ENCODE measurements around the gene NOCT. TPM values are rescaled to one million over a fixed set of nuclear protein-coding genes. Genes with fewer than 3 reads are reported as not detected.
"Not testable (repeated sequence)": the region's sequence is repeated elsewhere in the genome, so short reads cannot be mapped to it uniquely, and the experiment has no call there.

Gene NOCT
- total and polyA plus RNA-seq, 10 donors = 0.37 to 12.4 (median 4.1) TPM

DNA sequence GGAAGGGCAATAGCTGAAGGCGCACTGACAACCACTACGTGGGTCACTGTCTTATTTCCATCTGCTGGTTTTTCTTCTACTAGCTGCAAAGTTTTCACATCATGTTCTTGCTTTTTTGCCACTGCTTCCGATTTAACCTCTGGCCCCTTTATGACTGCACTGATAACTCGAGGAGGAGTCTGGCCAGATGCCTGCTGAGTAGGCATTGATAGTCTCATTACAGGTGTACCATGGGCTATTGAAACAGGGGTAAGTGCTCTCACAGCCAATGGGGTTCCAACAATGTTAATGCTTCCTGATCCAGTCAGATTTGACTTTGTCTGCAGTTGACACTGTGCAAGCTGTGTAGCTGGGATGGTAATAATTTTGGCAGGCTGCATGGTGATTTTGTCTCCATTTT lies 43.4 kb downstream of the NOCT start:
- intact Hi-C loops (cut with DNase I; ENCODE audit: low total_unique reads); H3K27me3 ChIP-seq (replicated peaks in 1 of 7); DNase-seq; H3K4me3 ChIP-seq; H3K9me3 ChIP-seq; H3K27ac ChIP-seq: not testable (repeated sequence)
- H3K36me3 ChIP-seq = peaks cover 0 to 100% (median 75%) of the 10 kb centered on the region in 6 donors
- TF ChIP-seq POLR2AphosphoS5 (IDR thresholded peaks at IDR 0.05) = peak in 1 of 3 donors; percentile 15
- H3K4me1 ChIP-seq = peaks cover 0 to 28% (median 7%) of the 10 kb centered on the region in 6 donors
- WGBS, 5 donors = 71 to 87% (median 86%) methylated on average over 4 of the region's 4 CpGs

DNA sequence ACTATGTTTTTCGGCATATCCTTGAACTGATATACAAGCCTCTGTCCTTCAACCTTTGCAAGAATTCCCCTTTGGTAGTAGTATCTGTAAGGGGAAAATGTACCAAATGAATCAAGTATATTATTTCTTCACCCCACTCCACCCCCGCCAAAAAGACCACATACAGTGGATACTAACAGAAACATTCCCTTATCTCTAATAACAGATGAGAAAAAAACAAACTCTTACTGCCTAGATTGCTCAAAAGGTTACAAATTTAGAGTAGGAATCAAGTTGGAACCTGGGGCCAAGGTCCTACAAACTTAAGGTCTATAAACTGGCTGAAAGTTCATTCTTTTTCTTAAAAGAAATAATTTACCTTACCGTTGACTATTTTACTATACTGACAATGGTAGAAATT lies 45.0 kb downstream of the NOCT start:
- no peak for TF ChIP-seq POLR2A (IDR thresholded peaks at IDR 0.05)
- TF ChIP-seq, protein P1, sequence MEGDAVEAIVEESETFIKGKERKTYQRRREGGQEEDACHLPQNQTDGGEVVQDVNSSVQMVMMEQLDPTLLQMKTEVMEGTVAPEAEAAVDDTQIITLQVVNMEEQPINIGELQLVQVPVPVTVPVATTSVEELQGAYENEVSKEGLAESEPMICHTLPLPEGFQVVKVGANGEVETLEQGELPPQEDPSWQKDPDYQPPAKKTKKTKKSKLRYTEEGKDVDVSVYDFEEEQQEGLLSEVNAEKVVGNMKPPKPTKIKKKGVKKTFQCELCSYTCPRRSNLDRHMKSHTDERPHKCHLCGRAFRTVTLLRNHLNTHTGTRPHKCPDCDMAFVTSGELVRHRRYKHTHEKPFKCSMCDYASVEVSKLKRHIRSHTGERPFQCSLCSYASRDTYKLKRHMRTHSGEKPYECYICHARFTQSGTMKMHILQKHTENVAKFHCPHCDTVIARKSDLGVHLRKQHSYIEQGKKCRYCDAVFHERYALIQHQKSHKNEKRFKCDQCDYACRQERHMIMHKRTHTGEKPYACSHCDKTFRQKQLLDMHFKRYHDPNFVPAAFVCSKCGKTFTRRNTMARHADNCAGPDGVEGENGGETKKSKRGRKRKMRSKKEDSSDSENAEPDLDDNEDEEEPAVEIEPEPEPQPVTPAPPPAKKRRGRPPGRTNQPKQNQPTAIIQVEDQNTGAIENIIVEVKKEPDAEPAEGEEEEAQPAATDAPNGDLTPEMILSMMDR (IDR thresholded peaks at IDR 0.05 in 8 of 11, conservative IDR thresholded peaks at IDR 0.05 in 3 of 11) = no peak
- Histone ChIP-seq H3K27ac (no peak overlapping the region), H3K4me3 (no peak overlapping the region), H3K9me3 (no peaks in the 10 kb centered on the region), H3K27me3 (replicated peaks in 1 of 7) (no peaks in the 10 kb centered on the region), H3K36me3 (peaks cover 0 to 100% (median 77%) of the 10 kb centered on the region in 6 donors), H3K4me1 (peaks cover 0 to 17% (median 3%) of the 10 kb centered on the region in 6 donors)
- no peak for DNase-seq
- intact Hi-C loops (cut with DNase I; ENCODE audit: low total_unique reads) = no loop called here
- 79 to 96% (median 95%) methylated on average over 3 of the region's 3 CpGs for WGBS, 5 donors

DNA sequence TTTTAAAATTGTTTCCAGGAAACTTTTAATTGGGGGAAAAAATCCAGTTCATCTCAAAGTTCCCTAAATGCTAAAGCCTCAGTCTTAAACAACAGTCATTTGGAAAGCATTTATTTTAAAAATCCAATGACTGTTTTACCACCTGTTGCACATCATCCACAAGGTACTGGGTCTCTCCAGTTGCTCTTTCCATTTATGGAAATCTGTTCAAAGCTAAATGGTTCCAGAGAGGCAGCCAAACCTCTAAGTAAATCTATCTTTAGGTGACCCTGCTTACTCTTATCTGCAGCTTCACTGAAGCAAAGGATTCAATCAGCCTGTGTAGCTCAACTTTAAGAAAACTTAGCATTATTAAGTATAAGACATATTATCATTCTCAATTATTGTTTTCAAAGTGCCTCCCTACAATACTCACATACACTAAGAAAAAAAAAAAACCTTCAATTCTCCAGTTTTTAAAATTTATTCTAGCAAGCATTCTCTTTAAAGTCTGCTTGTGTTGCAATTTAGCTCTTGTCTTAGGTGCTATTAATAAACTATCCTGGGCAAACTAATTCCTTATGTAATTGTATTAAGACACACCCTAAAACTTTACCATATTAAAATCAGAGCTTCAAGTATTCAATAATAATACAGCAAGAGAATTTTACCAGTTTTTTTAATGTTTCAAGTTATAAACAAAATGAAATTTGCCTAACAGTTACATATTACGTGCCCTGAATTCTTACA lies 60.6 kb downstream of the NOCT start:
- no peaks in the 10 kb centered on the region for H3K27me3 ChIP-seq (replicated peaks in 1 of 7)
- H3K4me1 ChIP-seq = peaks cover 26 to 91% (median 73%) of the 10 kb centered on the region in 6 donors
- no peak overlapping the region for H3K27ac ChIP-seq
- WGBS, 5 donors = 75 to 92% (median 89%) methylated on average over 1 of the region's 1 CpG
- TF ChIP-seq, protein P1 (IDR thresholded peaks at IDR 0.05 in 8 of 11, conservative IDR thresholded peaks at IDR 0.05 in 3 of 11) = no peak
- TF ChIP-seq POLR2A (IDR thresholded peaks at IDR 0.05) = no peak
- H3K9me3 ChIP-seq = no peaks in the 10 kb centered on the region
- H3K36me3 ChIP-seq = peaks cover 0 to 39% (median 15%) of the 10 kb centered on the region in 6 donors
- DNase-seq = no peak
- no peak overlapping the region for H3K4me3 ChIP-seq
- intact Hi-C loops (cut with DNase I; ENCODE audit: low total_unique reads) = no loop called here

DNA sequence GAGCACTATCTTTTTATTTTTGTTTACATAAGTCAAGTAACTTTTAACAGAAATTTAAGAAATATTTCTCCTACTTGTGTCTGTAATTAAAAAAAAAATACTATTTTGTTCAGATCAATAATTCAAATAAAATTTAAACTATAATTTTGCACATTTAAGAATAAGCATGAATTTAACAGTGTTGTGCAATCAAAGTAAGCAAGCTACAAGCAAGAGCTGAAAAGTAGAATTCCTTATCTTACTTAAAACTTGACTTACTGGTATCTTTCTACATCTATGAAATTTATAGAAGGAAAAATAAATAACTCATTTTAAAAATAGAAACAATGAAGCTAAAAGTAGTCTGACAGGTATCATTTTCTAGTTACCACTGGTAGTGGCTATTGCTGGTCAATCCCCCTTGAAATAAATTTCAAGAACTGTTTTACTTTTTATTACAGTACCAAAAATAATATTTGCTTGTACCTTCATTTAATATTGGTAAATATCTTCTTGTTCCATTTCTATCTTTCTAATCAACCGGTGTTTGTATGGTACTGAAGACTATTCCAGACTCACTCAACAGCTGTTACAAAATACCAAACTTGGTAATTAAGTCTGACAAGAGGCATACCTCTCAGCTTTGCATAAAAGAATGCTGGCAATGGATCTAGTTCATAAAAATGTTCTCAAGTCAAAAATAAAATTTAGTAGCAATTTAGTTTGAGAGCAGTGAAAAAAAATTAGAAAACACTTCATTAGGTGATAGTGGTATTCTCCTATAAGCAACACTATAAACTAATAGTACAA lies 62.2 kb downstream of the NOCT start:
- intact Hi-C loops (cut with DNase I; ENCODE audit: low total_unique reads) = no loop called here
- H3K4me1 ChIP-seq = peaks cover 38 to 100% (median 88%) of the 10 kb centered on the region in 6 donors
- DNase-seq = no peak
- H3K27me3 ChIP-seq (replicated peaks in 1 of 7) = no peaks in the 10 kb centered on the region
- peaks cover 0 to 23% (median 3%) of the 10 kb centered on the region in 6 donors for H3K36me3 ChIP-seq
- H3K27ac ChIP-seq = no peak overlapping the region
- WGBS, 5 donors = 62 to 73% (median 70%) methylated on average over 1 of the region's 1 CpG
- no peak overlapping the region for H3K4me3 ChIP-seq
- TF ChIP-seq POLR2A (IDR thresholded peaks at IDR 0.05) = no peak
- TF ChIP-seq, protein P1 (IDR thresholded peaks at IDR 0.05 in 8 of 11, conservative IDR thresholded peaks at IDR 0.05 in 3 of 11) = no peak
- no peak for TF ChIP-seq POLR2AphosphoS5 (IDR thresholded peaks at IDR 0.05)
- H3K9me3 ChIP-seq = no peaks in the 10 kb centered on the region

Data from spleen (tissue), 11 donors.